ENCODE data around the gene GMPR2. TPM values are rescaled to one million over a fixed set of nuclear protein-coding genes. Genes with fewer than 3 reads are reported as not detected.

The GMPR2 gene
- total RNA-seq, 4 donors from 2014 or later = 68.8 to 237 (median 110) TPM

DNA sequence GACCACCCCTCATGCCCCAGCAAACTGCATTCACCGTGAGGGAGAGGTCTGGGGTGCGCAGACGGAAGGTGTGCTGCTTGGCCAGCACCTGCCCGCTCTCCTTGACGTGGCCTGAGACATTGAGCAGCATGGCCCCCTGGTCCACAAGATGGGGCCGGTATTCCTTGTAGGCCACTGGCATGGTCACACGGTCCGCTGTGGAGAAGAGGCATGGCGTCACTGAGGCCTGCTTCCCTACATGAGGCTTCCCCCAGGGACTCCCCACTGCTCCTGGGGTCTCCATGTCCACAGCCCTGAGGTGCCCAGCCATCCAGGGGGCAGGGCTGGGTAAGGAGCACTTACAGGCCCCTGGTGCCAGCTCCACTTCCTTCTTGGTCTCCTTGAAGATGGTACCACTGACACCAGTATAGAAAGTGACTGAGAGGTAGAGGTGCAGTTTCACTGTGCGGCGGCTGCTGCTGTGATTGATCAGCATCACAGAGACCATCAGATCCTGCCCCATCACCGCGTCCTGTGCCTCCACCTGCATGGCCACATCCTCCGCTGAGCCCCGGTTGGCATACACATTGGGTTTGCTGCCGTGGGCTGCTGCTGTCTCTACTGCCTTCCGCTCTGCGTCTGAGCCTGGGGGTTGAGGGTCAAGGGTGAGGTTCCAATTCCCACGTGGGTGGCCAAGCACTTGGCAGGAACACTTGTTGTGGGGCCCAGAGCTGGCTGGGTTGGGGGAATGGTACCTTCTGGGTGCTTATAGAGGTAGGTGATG, 22.1 kb downstream of the GMPR2 start:
- intact Hi-C loops (cut with DNase I) = no loop called here
- WGBS, 2 donors = 95% methylated on average over 15 to 16 of the region's 19 CpGs
- Histone ChIP-seq H3K9me3 (no peaks in the 10 kb centered on the region), H3K36me3 (no peaks in the 10 kb centered on the region), H3K4me3 (replicated peaks in 1 of 3) (no peak overlapping the region), H3K27ac (no peak overlapping the region), H3K27me3 (no peaks in the 10 kb centered on the region), H3K4me1 (peaks cover 13% of the 10 kb centered on the region in 2 donors)
- TF ChIP-seq, protein P1, sequence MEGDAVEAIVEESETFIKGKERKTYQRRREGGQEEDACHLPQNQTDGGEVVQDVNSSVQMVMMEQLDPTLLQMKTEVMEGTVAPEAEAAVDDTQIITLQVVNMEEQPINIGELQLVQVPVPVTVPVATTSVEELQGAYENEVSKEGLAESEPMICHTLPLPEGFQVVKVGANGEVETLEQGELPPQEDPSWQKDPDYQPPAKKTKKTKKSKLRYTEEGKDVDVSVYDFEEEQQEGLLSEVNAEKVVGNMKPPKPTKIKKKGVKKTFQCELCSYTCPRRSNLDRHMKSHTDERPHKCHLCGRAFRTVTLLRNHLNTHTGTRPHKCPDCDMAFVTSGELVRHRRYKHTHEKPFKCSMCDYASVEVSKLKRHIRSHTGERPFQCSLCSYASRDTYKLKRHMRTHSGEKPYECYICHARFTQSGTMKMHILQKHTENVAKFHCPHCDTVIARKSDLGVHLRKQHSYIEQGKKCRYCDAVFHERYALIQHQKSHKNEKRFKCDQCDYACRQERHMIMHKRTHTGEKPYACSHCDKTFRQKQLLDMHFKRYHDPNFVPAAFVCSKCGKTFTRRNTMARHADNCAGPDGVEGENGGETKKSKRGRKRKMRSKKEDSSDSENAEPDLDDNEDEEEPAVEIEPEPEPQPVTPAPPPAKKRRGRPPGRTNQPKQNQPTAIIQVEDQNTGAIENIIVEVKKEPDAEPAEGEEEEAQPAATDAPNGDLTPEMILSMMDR (IDR thresholded peaks at IDR 0.05) = no peak
- TF ChIP-seq POLR2A (IDR thresholded peaks at IDR 0.05) = no peak
- DNase-seq = no peak

DNA sequence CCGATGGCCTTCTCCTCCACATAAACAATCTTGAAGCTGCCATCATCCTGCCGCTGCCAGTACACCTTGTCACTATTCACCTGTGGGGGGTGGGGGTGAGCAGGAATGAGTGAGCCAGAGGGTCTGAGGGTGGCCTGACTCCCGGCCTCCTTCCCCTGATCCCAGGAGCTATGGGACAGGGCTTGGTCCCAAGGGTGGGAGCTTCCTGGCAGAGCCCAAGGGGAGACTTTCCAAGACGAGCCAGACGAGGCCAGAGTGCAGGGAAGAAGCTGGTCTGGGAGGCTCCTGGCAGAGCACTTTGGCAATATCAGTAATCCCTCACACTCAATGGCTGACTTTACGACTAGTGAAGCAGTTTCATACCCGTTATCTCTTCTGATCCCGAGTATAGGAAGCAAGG, 22.7 kb downstream of the GMPR2 start:
- Histone ChIP-seq H3K4me1 (peaks cover 15 to 16% of the 10 kb centered on the region in 2 donors), H3K9me3 (no peaks in the 10 kb centered on the region), H3K27me3 (no peaks in the 10 kb centered on the region), H3K4me3 (replicated peaks in 1 of 3) (no peak overlapping the region), H3K27ac (no peak overlapping the region), H3K36me3 (no peaks in the 10 kb centered on the region)
- intact Hi-C loops (cut with DNase I) = no loop called here
- WGBS, 2 donors = 93% methylated on average over 7 to 8 of the region's 8 CpGs
- TF ChIP-seq POLR2A (IDR thresholded peaks at IDR 0.05) = no peak
- TF ChIP-seq, protein P1 (IDR thresholded peaks at IDR 0.05) = no peak
- no peak for DNase-seq

DNA sequence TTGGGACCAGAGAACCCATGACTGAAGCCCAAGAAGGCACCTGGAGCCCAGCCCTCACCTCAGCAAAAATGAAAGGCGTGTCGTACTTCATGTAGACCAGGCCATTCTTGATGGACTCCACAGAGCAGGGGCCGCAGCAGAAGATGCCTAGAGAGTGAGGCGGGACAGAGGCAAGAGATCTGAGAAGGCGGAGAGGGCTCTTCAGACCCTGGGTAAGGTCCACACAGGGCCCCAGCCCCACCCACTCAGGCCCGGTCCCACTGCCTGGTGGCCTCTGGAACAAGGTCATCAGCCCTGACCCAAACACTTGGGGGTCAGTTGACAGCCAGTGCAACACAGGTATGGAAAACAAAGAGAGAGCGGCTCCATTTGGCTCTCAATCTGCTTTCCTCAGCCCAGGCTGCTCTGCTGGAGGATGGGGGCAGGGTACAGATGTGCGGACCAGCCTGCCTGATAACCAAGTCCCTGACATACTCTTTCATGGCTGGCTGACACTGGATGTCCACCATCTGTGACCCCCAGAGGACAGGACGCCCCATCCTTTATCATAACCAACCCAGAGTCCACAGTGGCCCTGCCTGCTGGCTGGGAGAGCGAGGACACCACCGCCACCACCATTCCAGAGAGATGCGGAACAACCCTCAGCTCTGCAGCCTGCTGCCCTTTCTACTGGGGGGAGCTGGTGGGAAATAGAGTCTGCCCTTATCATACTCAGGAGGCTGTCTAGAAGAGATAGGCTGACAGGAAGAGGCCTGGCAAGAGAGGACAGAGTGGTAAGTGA, 23.4 kb downstream of the GMPR2 start:
- Histone ChIP-seq H3K27ac (no peak overlapping the region), H3K27me3 (no peaks in the 10 kb centered on the region), H3K36me3 (no peaks in the 10 kb centered on the region), H3K9me3 (no peaks in the 10 kb centered on the region), H3K4me1 (peaks cover 15 to 16% of the 10 kb centered on the region in 2 donors), H3K4me3 (replicated peaks in 1 of 3) (no peak overlapping the region)
- DNase-seq = no peak
- 93 to 98% methylated on average over 11 to 12 of the region's 12 CpGs for WGBS, 2 donors
- intact Hi-C loops (cut with DNase I) = no loop called here
- TF ChIP-seq POLR2A (IDR thresholded peaks at IDR 0.05) = no peak
- TF ChIP-seq, protein P1 (IDR thresholded peaks at IDR 0.05) = no peak

DNA sequence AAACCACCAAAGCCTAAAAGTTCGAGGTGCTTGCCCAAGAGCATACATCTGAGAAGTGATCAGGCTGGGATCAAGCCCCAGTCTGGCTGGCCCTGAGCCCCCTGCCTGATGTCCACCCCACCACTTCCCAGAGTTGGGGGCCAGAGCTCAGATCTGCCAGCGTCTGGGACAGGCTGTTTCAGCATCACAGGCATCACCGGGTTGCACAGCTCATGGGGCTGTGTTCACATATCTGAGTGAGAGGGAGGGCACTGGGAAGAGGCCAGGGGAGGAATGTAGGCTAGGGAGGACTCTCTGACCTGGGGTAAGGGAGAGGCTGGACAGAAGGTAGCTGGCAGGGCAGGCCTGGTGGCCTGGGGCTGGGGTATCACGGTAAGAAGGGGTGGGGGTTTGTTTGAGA, 24.2 kb downstream of the GMPR2 start:
- no peak overlapping the region for H3K27ac ChIP-seq
- intact Hi-C loops (cut with DNase I) = no loop called here
- TF ChIP-seq, protein P1 (IDR thresholded peaks at IDR 0.05) = no peak
- TF ChIP-seq POLR2A (IDR thresholded peaks at IDR 0.05) = no peak
- no peaks in the 10 kb centered on the region for H3K9me3 ChIP-seq
- H3K4me3 ChIP-seq (replicated peaks in 1 of 3) = no peak overlapping the region
- H3K27me3 ChIP-seq = no peaks in the 10 kb centered on the region
- WGBS, 2 donors = 74 to 79% methylated on average over 4 of the region's 4 CpGs
- peaks cover 15 to 16% of the 10 kb centered on the region in 2 donors for H3K4me1 ChIP-seq
- DNase-seq = no peak
- H3K36me3 ChIP-seq = no peaks in the 10 kb centered on the region

DNA sequence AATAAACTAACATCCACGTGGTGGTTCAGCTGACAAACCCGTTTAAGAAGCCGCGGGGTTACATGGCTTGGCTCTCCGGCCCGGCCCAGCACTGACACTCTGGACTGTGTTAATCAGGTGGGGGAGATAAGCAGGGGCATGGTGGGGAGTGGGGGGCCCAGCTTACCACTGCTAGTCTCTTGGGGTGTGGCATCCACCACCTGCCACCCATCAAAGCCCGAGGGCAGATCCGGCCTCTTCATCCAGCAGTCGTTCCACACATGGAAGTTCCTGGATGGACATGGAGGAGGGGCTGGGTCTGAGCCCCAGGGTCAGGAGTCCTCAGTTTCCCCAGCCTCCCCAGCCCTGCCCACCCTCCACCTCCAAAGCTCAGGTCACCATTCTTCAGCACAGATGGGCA, 25.4 kb downstream of the GMPR2 start:
- Histone ChIP-seq H3K36me3 (no peaks in the 10 kb centered on the region), H3K9me3 (no peaks in the 10 kb centered on the region), H3K27me3 (no peaks in the 10 kb centered on the region), H3K4me3 (replicated peaks in 1 of 3) (no peak overlapping the region), H3K27ac (no peak overlapping the region), H3K4me1 (peaks cover 15 to 16% of the 10 kb centered on the region in 2 donors)
- 89 to 90% methylated on average over 9 of the region's 9 CpGs for WGBS, 2 donors
- DNase-seq = no peak
- intact Hi-C loops (cut with DNase I) = no loop called here
- no peak for TF ChIP-seq POLR2A (IDR thresholded peaks at IDR 0.05)
- TF ChIP-seq, protein P1 (IDR thresholded peaks at IDR 0.05) = no peak

Measured in thyroid gland (tissue), 4 donors.